Stimulated activated CD4-positive, alpha-beta T cell treated with anti-CD3 and anti-CD28 coated beads, Interleukin-12 subunit alpha, Interleukin-12 subunit beta, amount 100 ng/mL, for 24 hours (primary cell): ENCODE data around the gene IL26.
A peak's percentile ranks its signal among the peaks of the same experiment; 100 is the strongest.

ENCODE experiments used
- DNase-seq, 2 experiments: peaks; one replicate each; pipeline ENCODE4 v3.0.0-alpha.2; 2020; ENCODE audit warnings: low read depth in 2 of 2

IL26 gene

GRCh38 chr12:68225576-68226476 lies at the start of gene IL26:
Gene IL26, minus strand, starts transcription at chr12:68225810. Its CDS starts 54 bp downstream, at chr12:68225756.
- DNase-seq: no peak

DNA sequence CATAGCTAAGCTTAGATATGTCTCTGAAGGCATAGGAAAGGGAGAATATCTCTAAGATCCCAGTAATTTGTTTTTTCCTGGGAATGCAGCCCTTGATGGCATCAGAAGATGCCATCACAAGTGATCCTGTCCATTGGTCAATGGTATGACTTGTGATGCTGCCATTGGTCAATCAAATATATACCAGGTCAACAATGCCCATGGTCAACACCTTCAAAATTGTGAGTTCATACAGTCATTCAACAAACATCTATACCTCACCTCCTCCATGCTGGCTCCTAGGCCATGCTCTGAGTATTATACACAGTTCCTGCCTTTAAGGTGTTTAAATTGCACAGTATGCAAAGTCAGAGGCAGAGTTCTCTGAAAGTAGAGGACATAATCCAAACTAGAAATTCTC lies 47.1 kb upstream of the IL26 start:
- no peak for DNase-seq

DNA sequence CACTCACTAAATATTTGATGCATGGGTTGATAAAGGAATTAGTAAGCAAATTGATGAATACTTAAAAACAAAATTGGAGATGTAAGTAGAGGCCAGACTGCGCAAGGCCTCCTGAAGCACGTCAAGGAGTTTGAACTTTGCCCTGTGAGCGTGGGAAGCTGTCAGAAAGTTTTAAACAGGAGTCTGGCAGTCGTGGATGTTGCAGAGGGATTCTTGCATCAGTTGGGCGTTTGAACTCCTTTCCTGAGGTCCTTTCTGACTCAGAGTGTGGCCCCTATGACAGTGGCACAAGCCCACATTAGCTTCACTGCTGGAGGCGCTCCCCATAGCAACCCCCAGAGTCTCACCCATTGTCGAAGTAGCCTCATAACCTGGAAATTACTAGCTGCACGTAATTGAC lies 45.7 kb upstream of the IL26 start:
- DNase-seq: no peak

DNA sequence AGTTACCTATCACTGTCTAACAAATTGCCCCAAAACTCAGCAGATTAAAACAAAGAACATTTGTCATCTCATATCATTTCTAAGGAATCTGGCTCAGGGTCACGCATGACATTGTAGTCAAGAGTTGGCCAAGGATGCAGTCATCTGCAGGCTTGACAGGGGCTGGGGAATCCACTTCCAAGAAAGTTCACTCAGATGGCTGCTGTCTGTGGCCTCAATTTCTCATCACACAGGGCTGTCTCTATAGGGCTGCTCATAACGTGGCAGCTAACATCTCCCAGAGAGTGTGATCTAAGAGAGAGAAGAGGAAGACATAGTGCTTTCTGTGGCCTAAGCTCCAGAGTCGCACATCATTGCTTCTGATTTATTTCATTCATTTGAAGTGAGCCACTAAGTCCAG lies 44.7 kb upstream of the IL26 start:
- DNase-seq: no peak

DNA sequence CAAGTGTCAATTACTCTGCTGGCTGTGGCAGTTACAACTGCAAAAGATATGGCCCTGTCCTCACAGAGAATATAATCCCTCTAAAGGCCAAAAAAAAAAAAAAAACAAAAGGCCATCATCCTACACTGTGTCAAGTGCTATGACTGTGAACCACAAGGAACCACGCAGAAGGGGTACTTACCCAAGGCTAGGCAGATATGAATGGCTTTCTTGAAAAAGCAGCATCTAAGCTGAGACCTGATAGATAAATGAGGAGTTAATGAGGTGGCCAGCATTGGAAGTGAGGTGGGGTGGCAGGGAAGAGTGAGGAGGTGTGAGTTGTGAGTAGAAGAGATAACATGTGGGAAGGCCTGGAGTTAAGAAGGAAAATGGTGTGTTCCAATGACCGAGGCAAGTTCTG lies 44.2 kb upstream of the IL26 start:
- DNase-seq: no peak

DNA sequence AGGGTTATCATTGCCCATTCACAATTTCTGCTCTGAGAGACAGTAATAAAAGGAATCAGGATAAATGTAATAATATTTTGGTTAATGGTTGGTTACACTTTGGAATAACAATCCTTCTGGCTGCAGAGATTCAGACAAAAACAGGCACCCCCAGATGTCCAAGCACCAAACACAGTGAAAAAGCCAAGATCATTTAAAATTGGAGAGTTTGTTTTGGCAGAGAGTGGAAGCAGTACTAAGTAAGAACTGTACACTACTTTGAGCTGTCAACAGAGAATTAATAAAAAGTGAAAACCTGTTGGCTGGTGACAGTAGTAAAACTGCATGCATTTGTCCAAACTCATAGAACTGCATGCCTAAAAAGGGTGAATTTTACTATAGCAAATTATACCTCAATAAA lies 43.4 kb upstream of the IL26 start:
- DNase-seq: no peak

DNA sequence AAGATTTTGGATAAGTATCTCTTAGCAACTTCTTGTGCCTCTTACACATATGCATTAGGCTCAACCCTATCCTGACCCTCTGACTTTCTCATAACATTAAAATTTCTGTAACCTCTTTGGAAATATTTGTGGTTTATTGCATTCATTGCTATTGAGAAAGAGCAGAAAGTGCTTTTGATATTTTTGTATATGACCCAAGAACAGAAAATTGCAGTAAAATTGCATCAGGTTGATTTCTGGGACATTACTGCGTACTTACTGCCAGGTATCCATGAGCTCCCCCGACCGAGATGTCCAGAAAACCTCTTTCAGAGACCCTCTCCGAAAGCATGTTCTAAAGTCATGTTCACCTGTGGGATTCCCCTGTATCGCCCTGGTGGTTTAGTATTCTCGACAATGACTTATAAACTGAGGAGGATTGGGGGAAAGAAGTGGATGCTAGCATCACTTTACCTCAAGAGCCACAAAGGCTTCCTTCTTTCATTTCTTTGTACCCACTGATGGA lies 42.3 kb upstream of the IL26 start:
- no peak for DNase-seq

DNA sequence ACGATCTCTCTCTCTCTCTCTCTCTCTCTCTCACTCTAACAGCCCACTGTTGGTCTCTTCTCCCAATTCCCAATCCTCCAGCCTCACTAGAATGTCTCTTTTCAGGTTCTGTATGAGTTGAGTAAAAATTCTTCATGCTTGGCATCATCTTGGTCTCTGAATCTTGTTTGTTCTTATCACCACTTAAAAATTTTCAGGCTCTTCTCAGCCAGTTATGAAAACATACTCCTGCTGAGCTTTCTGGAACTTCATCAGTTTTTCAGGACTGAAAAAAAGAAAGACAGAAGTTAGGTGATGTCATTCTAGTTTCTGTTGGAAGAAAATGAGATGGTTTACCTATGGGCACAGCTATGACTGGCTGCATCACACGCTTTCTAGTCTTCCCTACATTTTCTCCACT lies 39.2 kb upstream of the IL26 start:
- no peak for DNase-seq

GRCh38 chr12:68264158-68264855 lies 38.7 kb upstream of the IL26 start:
- DNase-seq: no peak

DNA sequence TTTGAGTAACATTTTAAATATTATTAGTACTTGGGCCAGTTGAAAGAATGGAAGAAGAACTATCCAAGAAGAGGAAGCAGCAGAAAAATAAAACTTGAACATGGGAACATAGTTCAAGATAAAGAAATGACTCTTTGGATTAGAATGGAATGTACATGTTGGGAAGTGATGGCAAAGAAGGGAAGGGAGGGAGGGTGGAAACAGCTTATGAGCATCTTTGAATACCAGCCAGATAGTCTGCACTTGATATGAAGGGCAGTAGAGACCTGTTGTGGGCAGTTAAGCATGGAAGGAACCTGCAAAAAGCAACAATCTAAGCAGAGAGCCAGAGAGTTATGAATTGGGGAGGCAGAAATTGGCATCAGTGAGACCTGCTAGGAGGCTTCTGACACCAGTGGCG lies 37.8 kb upstream of the IL26 start:
- DNase-seq: no peak

DNA sequence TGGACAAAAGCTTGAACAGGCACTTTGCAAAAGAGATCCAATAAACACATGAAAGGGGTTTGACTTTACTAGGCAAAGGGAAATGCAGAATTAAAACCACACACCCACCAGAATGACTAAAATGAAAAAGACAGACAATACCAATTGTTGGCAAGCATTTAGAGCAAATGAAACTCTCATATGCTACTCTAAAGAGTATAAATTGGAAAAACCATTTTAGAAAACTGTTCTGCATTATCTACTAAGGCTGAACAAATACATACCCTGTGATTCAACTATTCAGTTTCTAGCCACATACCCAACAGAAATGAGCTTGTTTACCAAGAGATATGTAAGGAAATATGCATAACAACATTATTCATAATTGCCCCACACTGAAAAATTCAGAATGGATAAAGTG lies 36.3 kb upstream of the IL26 start:
- no peak for DNase-seq

DNA sequence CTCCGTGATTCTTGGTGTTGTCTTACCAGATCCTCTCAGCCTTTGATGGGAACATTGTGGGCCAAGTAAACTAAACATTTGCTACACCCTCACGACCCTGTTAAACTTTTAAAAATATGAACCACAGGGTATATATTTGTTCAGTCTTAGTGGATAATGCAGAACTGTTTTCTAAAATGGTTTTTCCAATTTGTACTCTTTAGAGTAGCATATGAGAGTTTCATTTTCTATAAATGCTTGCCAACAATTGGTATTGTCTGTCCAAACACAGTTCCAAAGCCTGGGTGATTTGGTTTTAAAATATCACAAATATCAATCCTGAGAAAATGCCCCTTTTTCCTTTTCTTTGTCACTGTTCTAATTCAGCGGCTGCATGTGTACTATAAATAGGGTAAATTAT lies 34.5 kb upstream of the IL26 start:
- no peak for DNase-seq

DNA sequence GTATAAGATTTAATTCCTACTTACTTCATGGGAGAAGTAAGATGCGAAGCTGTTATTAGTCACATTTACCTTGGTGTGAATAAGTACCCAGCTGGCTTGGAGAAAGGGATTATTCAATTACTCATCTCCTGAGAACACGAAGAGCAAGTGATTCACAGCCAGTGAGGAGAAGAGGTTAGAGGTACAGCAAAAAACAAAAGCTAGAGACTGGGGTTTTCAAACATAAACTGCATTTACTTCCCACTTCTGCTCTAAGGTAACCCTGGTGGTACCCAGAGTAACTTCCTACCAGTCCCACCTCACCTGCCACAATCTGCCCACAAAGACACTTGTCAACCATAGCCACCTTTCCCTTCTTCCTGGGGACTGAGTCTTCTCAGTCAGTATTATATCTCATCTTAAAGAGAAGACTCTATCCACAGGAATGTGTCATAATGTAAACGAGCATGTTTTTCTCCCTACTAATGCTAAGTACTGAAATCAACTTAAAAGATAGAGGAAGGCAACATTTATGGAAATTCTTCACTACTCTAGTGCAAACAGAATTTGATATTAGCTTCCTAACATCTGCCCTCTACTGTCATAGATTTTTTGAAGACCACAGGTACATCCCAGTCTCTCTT lies 33.8 kb upstream of the IL26 start:
- peak in 1 of 2 experiments; percentile 15 for DNase-seq

DNA sequence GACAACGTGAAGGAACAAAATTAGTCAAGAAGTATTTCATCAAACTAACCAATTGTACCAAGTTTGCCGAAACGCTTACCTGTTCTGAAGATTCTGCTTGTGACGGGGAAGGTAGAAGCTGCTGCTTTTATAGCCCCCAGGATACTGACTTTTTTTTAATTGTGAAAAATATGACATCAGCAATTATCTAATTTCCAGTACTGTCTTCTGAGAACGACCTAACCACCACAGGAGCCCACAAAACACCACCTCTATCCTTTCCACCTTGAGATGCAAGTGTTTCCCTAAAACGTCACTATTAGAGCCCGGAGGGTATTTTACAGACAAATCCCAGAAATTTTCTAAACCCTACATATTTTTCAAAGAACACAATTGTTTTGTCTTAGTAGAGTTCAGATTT lies 27.9 kb upstream of the IL26 start, which contains the start of gene IL22:
Gene IL22 (minus strand): TSS at position 101 of the 400 bp plus-strand sequence. CDS start 156 bp downstream, outside the sequence.
- no peak for DNase-seq

GRCh38 chr12:68252077-68252476 lies 26.5 kb upstream of the IL26 start:
- DNase-seq: no peak

- no peak for DNase-seq
Measured at GRCh38 chr12:68250454-68250853, 24.8 kb upstream of the IL26 start.

GRCh38 chr12:68247785-68248184 lies 22.2 kb upstream of the IL26 start:
- no peak for DNase-seq

- no peak for DNase-seq
Measured at GRCh38 chr12:68246350-68246749, 20.7 kb upstream of the IL26 start.

DNA sequence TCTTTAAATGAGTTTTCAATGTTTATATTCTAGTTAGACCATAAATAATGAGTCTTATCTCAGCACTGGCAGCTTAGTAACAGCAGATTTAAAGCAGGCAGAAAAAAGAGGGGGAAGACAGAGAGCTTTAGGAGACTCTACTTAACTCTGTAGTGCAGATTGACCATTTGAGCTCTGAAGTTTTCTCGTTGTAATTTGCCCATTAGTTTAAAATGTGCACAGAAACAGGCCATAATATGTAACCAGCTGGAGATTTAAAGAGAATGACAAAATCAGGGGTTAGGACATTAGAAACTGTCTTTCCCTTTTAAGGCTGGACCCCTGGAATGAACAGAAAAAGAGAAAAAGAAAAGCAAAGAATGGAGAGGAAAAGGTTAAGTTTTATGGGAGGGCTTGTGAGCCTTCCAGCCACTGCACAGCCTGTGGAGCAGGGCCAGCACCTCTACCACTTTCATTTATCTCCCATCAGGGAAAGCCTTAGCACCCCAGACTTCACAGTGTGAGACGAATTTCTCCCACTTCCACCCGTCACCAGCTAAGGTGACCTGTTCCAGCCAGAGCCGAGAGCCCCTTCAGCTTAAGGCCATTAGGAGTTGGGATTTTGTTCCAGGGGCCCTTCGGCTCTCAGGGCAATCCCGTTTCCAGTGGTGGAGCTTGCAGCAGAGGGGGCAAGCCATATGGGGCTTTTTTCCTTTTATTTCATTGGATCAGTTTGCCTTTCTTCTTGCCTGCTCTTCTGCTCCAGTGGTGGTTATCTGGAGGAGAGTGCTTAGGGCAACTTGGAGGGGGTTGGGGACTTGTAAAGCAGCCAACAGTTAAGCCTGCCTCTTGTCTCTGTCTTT lies 19.8 kb upstream of the IL26 start:
- DNase-seq: no peak

GRCh38 chr12:68242777-68243176 lies 17.2 kb upstream of the IL26 start:
- DNase-seq: no peak

GRCh38 chr12:68240975-68241374 lies 15.4 kb upstream of the IL26 start:
- peak; percentile 22 to 30 for DNase-seq
